DMS53 treated with DMSO at 0.1 percent for 48 hours (cell line): ENCODE measurements around the gene TOR3A.
"Not testable (repeated sequence)": the region's sequence is repeated elsewhere in the genome, so short reads cannot be mapped to it uniquely, and the experiment has no call there.

ENCODE experiments used
- DNase-seq: peaks from one replicate; lab custom pipeline; 2025; ENCODE audit not compliant: unreplicated experiment; lab: John Stamatoyannopoulos, UW

Gene TOR3A, protein sequence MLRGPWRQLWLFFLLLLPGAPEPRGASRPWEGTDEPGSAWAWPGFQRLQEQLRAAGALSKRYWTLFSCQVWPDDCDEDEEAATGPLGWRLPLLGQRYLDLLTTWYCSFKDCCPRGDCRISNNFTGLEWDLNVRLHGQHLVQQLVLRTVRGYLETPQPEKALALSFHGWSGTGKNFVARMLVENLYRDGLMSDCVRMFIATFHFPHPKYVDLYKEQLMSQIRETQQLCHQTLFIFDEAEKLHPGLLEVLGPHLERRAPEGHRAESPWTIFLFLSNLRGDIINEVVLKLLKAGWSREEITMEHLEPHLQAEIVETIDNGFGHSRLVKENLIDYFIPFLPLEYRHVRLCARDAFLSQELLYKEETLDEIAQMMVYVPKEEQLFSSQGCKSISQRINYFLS

DNA sequence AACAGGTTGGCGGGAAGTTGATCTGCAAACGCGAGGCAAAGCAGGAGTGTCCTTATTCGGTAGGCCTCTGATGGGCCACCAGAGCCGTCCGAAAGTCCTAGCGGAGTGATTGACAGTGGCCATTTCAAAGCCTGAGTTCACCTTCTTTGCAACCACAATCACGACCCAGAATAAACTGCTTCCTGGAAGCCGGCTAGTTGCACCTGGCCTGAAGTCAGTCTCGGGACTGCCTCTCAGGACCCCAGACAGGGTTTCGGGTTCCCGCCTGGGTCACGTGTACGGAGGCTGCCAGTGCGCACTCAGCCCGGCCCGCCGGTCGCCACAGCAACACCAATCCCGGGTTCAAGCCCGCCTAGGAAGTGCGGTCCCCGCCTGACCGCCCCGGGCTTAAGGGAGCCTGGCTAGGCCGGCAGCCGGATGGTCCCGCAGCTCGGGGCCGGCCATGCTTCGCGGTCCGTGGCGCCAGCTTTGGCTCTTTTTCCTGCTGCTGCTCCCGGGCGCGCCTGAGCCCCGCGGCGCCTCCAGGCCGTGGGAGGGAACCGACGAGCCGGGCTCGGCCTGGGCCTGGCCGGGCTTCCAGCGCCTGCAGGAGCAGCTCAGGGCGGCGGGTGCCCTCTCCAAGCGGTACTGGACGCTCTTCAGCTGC lies at the start of gene TOR3A:
TOR3A (plus strand) TSS at position 384 of the 646 bp plus-strand sequence; CDS start at position 443, 59 bp downstream.
- DNase-seq = peak; percentile 95

DNA sequence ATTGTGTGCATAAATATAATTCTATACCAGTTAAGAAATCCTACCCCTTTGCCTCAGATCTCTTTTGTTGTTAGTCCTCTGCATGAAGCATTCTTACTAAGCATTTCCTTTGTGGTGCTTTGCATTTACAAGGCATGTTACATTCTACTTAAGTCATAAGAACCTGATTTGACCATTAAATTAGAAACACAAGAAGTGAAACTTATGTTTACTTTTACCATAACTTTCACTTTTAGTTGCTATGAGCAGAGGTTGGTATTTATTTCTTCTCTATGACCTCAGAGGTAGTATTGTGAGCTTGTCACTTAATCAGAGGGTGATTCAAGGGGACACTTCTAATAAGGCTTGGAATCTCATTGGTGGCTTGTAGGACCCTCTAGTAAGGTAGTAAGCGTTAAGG lies 47.1 kb upstream of the TOR3A start:
- DNase-seq = no peak

DNA sequence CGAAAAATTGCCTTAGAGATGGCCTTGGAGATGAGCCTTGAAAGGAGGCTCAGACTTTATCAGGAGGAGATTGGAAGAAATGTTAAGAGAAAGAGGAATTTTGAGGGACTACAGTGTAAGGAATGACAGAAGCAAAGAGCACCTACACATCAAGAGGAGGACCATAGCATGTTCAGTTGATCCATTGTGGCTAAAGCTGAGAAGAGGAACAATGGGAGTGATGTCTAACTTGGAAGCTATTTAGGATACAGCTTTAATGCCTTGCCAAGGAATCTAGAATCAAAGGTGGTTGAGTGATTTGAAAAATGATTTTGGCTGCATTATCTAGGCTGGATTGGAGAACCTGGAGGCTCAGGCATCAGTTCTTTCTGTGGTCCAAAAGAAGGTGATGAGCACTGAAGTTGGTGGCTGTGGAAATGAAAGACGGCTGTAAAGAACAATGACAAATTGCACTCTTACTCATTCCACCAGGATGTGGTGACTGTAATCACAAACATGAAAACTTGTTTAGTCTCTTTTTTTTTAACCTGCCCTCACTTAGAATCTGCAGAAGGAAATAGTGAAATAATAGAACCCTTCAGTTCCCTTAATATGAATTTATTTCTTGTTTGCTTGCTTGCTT lies 44.9 kb upstream of the TOR3A start:
- no peak for DNase-seq

DNA sequence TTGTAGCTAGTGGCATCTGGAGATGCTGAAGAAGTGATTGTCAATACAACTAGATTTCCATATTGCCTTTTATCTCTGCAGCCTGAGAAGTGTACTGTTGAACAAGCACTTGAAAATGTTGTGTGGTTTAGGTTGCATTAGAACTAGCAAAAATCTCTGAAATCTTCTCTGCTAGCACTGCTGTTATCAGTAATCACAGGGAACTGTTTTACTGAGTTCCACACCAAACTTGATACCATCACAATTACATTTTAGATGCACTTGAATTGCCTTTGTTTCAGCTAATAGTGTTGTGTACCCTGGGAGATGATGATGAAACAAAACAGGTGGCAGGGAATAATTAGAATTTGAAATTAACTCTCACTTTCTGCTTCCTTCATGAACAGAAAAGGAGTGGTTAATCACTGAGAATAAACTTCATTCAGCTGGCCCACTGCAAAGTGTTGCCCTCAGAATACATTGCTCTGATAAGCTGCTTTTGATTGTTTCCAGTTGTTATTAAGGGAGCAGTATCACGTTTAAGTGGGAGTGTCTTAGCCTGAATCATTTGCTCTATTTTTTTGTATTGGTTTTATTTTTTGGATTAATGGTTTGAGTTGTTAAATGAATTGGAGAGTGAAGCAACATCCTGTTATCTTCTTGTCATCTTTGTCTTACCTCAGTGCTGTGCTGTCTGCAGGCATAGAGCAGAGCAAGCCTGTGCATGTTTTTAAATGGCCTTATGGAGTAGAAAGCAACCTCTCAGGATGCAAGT lies 43.2 kb upstream of the TOR3A start:
- DNase-seq = no peak

DNA sequence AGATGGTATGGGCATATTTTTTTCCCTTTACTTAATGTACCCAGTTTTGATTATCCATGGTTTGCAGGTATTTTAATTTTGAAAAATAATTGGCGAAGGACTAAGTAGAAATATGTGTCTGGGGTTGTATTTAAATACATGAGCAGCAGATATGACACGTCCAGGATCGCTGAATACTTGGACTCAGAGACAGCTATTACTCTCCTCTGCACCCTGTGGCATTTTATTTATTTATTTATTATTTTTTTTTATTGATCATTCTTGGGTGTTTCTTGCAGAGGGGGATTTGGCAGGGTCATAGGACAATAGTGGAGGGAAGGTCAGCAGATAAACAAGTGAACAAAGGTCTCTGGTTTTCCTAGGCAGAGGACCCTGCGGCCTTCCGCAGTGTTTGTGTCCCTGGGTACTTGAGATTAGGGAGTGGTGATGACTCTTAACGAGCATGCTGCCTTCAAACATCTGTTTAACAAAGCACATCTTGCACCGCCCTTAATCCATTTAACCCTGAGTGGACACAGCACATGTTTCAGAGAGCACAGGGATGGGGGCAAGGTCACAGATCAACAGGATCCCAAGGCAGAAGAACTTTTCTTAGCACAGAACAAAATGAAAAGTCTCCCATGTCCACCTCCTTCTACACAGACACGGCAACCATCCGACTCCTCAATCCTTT lies 42.2 kb upstream of the TOR3A start:
- DNase-seq = not testable (repeated sequence)

DNA sequence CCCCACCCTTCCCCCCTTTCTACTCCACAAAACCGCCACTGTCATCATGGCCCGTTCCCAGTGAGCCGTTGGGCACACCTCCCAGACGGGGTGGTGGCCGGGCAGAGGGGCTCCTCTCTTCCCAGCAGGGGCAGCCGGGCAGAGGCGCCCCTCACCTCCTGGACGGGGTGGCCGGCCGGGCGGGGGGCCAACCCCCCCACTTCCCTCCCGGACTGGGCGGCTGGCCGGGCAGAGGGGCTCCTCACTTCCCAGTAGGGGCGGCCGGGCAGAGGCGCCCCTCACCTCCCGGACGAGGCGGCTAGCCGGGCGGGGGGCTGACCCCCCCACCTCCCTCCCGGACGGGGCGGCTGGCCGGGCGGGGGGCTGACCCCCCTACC lies 41.7 kb upstream of the TOR3A start:
- not testable (repeated sequence) for DNase-seq

DNA sequence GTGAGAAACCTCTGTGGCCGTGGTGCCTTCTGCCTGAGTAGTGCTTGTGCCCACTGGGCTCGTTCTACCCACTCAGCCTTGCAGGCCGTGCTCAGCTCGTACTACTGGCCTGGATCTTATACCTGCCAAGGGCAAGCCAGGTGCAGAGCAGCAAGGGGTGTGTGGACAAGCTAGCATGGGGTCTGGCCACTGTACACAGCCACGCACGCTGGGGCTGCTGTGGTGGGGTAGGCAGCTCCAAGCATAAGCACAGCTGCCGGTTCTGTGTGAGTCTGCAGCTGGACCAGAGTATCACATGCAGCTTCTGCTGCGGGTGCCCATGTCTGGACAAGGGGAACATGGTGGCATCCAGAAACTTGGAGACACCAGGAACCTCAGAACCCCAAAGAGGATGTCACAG lies 39.8 kb upstream of the TOR3A start:
- no peak for DNase-seq

DNA sequence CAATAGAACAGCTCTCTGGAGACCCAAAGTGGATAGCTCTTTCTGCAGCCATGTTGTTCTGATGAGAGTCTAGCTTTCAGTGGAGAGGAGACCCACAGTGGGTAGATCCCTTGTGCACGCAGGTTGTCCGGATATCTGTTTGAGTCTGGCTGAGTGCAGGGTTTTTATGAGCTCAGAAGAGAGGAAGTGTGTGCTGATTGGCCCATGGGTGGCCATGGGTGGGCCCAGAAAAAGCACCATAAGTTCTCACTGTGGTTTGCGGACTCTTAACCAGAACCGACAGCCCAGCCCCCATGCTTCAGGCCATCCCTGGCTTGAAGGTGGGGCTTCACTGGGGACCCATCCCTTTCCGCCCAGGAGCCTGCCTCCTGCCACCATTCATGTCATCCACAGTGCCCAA lies 39.2 kb upstream of the TOR3A start:
- no peak for DNase-seq

DNA sequence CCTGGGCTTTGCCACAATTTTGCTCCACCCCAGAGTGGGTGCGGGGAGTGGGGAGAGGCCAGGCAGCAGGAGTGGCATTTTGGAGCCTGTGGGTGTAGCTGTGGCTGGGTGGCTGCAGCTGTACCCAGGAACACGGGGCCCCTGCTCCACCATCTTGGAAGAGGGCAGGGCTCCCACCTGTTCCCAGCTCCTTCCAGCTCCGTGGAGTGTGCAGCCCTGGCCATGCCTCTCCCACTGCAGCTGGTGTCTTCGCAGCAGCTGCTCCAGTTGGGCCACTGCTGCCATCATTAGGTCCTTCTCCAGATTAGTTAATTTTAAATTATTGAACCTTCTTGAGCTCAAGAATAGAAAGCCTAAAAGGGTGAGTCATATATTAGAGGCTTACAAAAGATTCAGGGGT lies 38.6 kb upstream of the TOR3A start:
- DNase-seq = no peak

DNA sequence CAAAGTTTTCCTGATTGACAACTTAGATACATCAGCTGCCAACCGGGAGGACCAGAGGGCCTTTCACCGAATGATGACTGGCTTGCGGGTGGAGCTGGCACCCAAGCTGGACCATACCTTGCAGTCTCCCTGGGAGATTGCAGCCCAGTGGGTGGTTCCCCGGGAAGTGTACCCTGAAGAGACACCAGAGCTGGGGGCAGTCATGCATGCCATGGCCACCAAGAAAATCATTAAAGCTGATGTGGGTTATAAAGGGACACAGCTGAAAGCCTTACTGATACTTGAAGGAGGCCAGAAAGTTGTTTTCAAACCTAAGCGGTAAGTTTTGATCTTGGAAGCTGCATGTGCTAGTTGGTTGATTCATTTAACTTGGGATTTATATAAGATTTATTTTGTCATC lies 38.0 kb upstream of the TOR3A start:
- DNase-seq = no peak

DNA sequence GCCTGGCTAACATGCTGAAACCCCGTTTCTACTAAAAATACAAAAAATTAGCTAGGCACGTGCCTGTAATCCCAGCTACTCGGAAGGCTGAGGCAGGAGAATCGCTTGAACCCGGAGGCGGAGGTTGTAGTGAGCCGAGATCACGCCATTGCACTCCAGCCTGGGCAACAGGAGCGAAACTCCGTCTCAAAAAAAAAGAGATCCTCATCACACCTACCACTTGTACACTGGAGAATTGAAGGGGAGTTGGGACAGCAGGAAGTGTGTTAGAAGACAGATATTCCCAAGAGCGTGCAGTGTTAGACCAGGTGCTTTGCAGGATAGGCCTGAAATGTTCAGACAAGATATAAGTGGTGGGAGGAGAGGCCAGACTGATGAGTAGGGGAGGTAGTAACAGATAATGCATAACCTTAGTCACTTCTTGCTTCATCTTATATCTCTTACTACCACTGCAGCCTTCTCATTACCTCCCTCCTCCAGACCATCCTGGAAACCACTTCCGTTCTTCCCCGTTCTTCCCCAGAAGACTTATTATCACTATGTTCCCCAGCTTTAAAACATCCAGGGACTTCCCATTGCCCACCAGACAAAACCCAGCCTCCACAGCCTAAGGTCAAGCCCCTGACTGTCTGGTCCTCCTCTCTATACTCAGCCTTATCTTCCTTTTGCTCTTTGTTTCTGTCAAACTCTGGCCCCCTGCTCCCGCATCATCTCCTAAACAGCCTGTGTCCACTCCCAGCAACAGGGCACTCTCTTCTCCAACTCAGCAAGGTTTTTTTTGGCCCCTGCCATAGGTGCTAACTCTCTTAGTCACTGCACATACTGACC lies 34.8 kb upstream of the TOR3A start:
- DNase-seq = no peak

DNA sequence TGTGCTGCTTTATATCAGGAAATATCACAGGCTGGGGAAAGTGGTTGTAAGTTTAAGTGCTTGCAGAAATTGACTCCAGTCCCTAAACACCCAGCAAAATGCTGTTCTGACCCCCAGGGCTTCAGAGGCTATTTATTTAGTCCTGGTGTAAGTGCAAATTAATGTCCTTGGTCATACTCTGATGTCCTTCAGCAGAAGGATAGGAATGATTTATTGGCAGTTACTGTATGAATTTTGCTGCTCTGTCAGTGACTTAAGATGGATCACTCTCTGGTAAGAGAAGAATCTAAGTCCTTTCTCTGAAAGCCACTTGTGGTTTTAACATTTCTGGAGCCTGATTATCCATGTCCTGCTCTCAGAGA lies 34.3 kb upstream of the TOR3A start:
- DNase-seq = no peak

DNA sequence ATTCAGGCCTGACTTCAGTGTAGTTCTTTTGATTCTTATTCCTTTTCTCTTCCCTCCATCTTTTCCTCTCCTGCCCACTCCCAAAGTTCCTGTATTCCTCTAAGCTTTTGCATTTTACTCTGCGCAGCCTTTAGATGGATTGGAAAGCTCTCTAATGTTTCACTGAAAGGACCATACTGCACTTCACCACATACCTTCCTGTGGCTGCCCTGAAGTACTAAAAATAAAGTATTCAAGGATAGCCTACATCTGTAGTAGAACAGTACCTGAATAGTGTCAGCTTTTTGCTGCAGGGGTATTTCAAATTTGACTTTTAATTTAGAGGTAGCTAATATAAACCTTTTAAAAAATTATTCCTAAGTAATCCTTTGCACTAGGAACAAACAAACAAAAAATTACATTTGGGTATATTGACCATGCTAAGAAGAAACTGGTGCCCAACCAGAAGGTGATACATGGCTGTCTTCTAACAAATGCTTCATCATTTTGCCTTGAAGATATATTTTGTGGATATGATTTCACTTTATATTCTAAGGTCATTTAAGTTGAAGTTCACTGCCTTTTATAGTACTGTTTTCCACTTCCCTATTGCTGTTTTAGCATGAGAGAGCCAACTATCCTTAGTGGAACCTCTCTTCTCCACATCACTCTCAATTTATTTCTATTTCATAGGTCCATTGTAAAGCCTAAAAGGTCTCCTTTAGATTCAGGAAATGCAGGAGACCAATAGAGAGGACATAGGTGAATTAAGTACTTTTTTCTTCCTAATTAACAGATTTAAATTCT lies 33.3 kb upstream of the TOR3A start:
- no peak for DNase-seq

DNA sequence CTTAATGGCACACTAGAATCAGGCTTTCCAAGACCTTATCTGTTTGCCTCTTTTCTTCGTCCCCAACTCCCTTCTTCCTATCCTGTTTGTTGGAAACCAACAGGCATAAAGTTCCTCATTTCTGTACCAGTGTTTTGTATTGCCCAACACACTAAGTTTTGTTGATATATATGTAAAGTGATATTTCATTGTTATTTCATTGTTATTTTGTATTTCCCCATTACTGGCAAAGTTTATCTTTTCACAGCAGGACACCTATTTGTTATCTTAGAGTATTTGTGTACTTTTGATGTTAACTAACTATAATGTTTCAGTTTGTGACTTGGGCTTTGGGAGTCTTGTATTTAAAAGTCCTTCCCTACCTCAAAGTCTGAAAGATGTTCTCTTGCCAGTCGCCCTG lies 29.1 kb upstream of the TOR3A start:
- no peak for DNase-seq

DNA sequence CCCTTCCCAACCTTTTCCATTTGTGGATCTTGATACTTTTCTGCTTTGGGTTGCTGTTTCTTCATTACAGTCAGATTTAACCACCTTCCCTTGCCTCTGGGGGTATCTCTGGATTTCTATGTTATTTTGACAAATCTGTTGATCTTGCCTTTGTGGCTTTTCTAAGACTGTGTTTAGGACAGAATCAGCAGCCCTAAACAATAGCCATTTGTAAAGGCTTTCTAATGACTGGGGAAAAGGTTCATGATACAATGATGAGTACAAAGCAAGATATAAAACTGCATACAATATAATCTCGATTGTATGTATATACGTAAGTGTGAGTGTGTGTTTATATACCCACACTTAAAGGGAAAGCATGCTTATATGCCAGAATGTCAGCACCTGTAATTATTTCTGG lies 28.4 kb upstream of the TOR3A start:
- no peak for DNase-seq

DNA sequence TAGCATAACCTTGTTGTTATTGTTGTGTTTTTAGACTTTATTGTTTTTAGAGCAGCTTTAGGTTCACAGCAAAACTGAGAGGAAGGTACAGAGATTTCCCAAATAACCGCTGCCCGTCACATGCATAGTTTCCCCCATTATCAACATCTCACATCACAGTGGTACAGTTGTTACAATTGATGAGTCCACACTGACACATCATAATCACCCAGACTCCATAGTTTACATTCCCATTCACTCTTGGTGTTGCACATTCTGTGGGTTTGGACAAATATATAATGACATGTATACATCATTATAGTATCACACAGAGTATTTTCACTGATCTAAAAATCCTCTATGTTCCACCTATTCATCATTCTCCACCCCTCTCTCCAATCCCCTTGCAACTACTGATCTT lies 25.9 kb upstream of the TOR3A start:
- no peak for DNase-seq

DNA sequence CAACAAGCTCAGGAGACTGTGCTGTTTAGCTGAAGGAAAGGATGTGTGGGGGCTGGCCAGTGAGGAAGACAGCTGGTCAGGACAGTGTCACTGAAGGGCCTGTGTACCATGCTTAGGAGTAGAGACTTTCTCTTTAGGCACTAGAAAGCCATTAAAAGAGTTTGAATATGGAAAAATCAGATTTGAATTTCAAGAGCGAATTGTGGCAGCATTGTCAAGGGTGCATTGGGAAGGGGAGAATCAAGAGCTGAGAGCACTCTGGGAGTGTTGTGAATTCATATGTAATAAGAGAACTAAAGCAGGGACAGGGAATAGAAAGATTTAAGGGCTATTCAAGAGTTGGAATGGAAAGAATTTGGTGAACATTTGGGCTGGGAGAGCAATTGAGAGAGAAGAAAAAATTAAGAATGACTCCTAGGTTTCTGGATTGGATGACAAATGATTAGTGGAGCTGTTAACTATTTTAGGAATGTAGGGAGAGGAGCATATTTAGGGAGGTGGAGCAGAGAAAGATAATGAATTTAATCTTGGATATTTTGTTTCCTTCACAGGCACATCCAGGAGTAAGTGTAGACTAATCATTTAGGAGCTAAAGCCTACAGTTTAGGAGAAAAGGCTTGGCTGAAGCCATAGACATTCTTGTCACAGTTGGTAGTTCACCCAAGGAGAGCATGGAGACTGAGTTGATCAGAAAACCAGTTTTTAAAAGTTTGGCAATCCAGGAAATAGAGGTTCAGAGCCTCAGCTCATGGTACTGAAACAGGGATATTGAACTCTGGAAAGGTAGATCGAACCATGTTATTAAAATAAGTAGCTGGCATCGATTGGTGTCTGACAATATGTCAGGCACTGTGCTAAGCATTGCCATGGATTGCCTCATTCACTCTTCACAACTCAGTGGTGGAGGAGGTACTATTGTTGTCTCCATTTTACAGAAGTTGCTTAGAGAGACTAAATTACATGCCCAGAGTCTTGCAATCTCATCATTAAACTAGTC lies 23.1 kb upstream of the TOR3A start:
- no peak for DNase-seq
